ENCODE results near the gene NPPA.

GRCh38 chr1:11862890-11863289, 15.3 kb upstream of the NPPA start:
- TF ChIP-seq CTCF (IDR thresholded peaks at IDR 0.05) (no peak), ZFX (IDR thresholded peaks at IDR 0.05; ENCODE audit: borderline replicate concordance) (no peak)

All from 22Rv1 (cell line).